Natural killer cell (primary cell): ENCODE data around the gene POLR3E. TPM values are rescaled to one million over a fixed set of nuclear protein-coding genes. Genes with fewer than 3 reads are reported as not detected.
"Not testable (repeated sequence)": the region's sequence is repeated elsewhere in the genome, so short reads cannot be mapped to it uniquely, and the experiment has no call there.

ENCODE experiments used
- ATAC-seq, 3 donors: fragments of 150-1000 bp in 2 of 3; fragments of 200-7000 bp in 1 of 3; cut with Tn5 transposase; 1 replicate in 1 of 3; 2 replicates in 2 of 3; pipeline ENCODE4 v1.10.0; 2021; ENCODE audit warnings: mild to moderate bottlenecking in 2 of 3, moderate library complexity in 2 of 3
- DNase-seq, 2 donors: peaks; one replicate each; pipeline versions ENCODE4 v3.0.0 to v3.0.0-alpha.2; 2013 to 2021; ENCODE audit warnings: mixed read lengths in 1 of 2
- H3K27ac ChIP-seq: one replicate; pipeline ENCODE4 v1.5.1; 2013; ENCODE audit warnings: mild to moderate bottlenecking, low read length
- H3K27me3 ChIP-seq: one replicate; pipeline ENCODE4 v1.6.1; 2013; ENCODE audit warnings: low read length; ENCODE audit not compliant: control insufficient read depth, insufficient read depth
- H3K36me3 ChIP-seq: one replicate; pipeline ENCODE4 v1.6.1; 2013; ENCODE audit warnings: low read length; ENCODE audit not compliant: control insufficient read depth, insufficient read depth
- H3K4me1 ChIP-seq: one replicate; pipeline ENCODE4 v1.6.1; 2013; ENCODE audit warnings: low read length; ENCODE audit not compliant: control insufficient read depth, insufficient read depth
- H3K4me3 ChIP-seq: one replicate; pipeline ENCODE4 v1.5.1; 2013; ENCODE audit warnings: low read length
- H3K9me3 ChIP-seq: one replicate; pipeline ENCODE4 v1.6.1; 2013; ENCODE audit warnings: low read length; ENCODE audit not compliant: control insufficient read depth, insufficient read depth
- H3K27ac Mint-ChIP-seq, 2 donors: one replicate each; pipeline ENCODE4 v1.8.0; 2022; ENCODE audit warnings: mild to moderate bottlenecking in 2 of 2, mixed read lengths in 2 of 2, moderate library complexity in 1 of 2
- H3K27me3 Mint-ChIP-seq, 2 donors: one replicate each; pipeline ENCODE4 v1.8.0; 2022; ENCODE audit warnings: low read depth in 2 of 2, mixed read lengths in 2 of 2
- H3K36me3 Mint-ChIP-seq: one replicate; pipeline ENCODE4 v1.8.0; 2022; ENCODE audit warnings: mixed read lengths
- H3K4me1 Mint-ChIP-seq, 2 donors: one replicate each; pipeline ENCODE4 v1.8.0; 2022; ENCODE audit warnings: mixed read lengths in 2 of 2
- H3K4me3 Mint-ChIP-seq: one replicate; pipeline ENCODE4 v1.8.0; 2022; ENCODE audit warnings: mild to moderate bottlenecking, moderate library complexity, mixed read lengths
- H3K9me3 Mint-ChIP-seq, 2 donors: one replicate each; pipeline ENCODE4 v1.8.0; 2022; ENCODE audit warnings: mixed read lengths in 2 of 2
- CTCF ChIP-seq: fragments of 200-600 bp; IDR thresholded peaks from one replicate; pipeline ENCODE4 v1.8.0; 2022; ENCODE audit warnings: antibody characterized with exemption
- WGBS: methylation state at CpG from one replicate; pipeline ENCODE4 v1.1.7; 2013; ENCODE audit warnings: missing lambda C conversion rate; ENCODE audit not compliant: insufficient coverage; 5-methylcytosine and 5-hydroxymethylcytosine counted together
- intact Hi-C: fragments of 100-400 bp; cut with micrococcal nuclease; formaldehyde crosslinking; loops from one replicate; pipeline ENCODE4 v1.14.2; 2022
- total RNA-seq, 4 donors: library from RNA; stranded (reverse); fragments of 120-200 nt in 1 of 4; gene quantifications; one replicate each; pipeline versions ENCODE4 v1.2.3 to v1.2.4, GENCODE V29; 2013 to 2022

POLR3E gene
- total RNA-seq, 3 donors from 2014 or later (not counting 1 experiment from before 2014, with no cell fraction given): 95.0 to 116 (median 104) TPM

- Histone ChIP-seq H3K36me3 (peaks cover 5% of the 10 kb centered on the region), H3K4me1 (peaks cover 33% of the 10 kb centered on the region), H3K4me3 (no peak overlapping the region), H3K27me3 (no peaks in the 10 kb centered on the region), H3K9me3 (no peaks in the 10 kb centered on the region), H3K27ac (peak overlapping the region; percentile 99)
- intact Hi-C loops: loop anchor here (10.0 kb wide), 2 partner anchors 54 to 654 kb away; no protein-coding TSS in a partner anchor
- WGBS: 100% methylated on average over 1 of the region's 1 CpG
- Mint-ChIP-seq H3K27ac (peak overlapping the region; percentile 92 to 98), H3K9me3 (no peaks in the 10 kb centered on the region), H3K4me3 (peak overlapping the region; percentile 95), H3K4me1 (peaks cover 57 to 66% of the 10 kb centered on the region in 2 donors), H3K36me3 (no peaks in the 10 kb centered on the region), H3K27me3 (no peaks in the 10 kb centered on the region)
- ATAC-seq (no peak), DNase-seq (peak in 1 of 2 donors; percentile 21)
- TF ChIP-seq CTCF: no peak
Observed at GRCh38 chr16:22299036-22299435, 1.8 kb downstream of the POLR3E start.

- WGBS: 67% methylated on average over 8 of the region's 8 CpGs
- no peaks in the 10 kb centered on the region for H3K36me3 Mint-ChIP-seq
Observed at GRCh38 chr16:22300427-22301071, 3.3 kb downstream of the POLR3E start.

GRCh38 chr16:22301423-22301822 is 4.2 kb downstream of the POLR3E start:
- peaks cover 22% of the 10 kb centered on the region for H3K36me3 ChIP-seq
- intact Hi-C loops, DNase-seq, H3K9me3 Mint-ChIP-seq, H3K4me3 Mint-ChIP-seq, H3K27me3 Mint-ChIP-seq, H3K36me3 Mint-ChIP-seq, ATAC-seq, H3K27me3 ChIP-seq, H3K9me3 ChIP-seq, H3K4me3 ChIP-seq, H3K27ac Mint-ChIP-seq, H3K27ac ChIP-seq: not testable (repeated sequence)
- H3K4me1 ChIP-seq: peaks cover 32% of the 10 kb centered on the region
- H3K4me1 Mint-ChIP-seq: peaks cover 56 to 66% of the 10 kb centered on the region in 2 donors
- WGBS: 91% methylated on average over 7 of the region's 7 CpGs

More at GRCh38 chr16:22300427-22301071, 3.3 kb downstream of the POLR3E start:
- Histone ChIP-seq H3K27me3 (no peaks in the 10 kb centered on the region), H3K4me3 (no peak overlapping the region), H3K9me3 (no peaks in the 10 kb centered on the region), H3K4me1 (peaks cover 33% of the 10 kb centered on the region), H3K36me3 (peaks cover 17% of the 10 kb centered on the region), H3K27ac (no peak overlapping the region)
- Mint-ChIP-seq H3K27me3 (no peaks in the 10 kb centered on the region), H3K4me1 (peaks cover 60 to 70% of the 10 kb centered on the region in 2 donors), H3K9me3 (no peaks in the 10 kb centered on the region), H3K4me3 (peak overlapping the region; percentile 38), H3K27ac (peak overlapping the region; percentile 12 to 73)
- peak; percentile 27 for TF ChIP-seq CTCF
- peak in 1 of 2 donors; percentile 68 for DNase-seq
- intact Hi-C loops: no loop called here
- ATAC-seq: no peak

GRCh38 chr16:22302776-22303363 is 5.7 kb downstream of the POLR3E start:
- intact Hi-C loops: no loop called here
- Histone ChIP-seq H3K27me3 (no peaks in the 10 kb centered on the region), H3K9me3 (no peaks in the 10 kb centered on the region), H3K4me3 (no peak overlapping the region), H3K27ac (no peak overlapping the region), H3K4me1 (peaks cover 25% of the 10 kb centered on the region), H3K36me3 (peaks cover 34% of the 10 kb centered on the region)
- no peak for TF ChIP-seq CTCF
- Mint-ChIP-seq H3K4me3 (no peak overlapping the region), H3K36me3 (no peaks in the 10 kb centered on the region), H3K27me3 (no peaks in the 10 kb centered on the region), H3K4me1 (peaks cover 42 to 52% of the 10 kb centered on the region in 2 donors), H3K9me3 (no peaks in the 10 kb centered on the region), H3K27ac (no peak overlapping the region)
- ATAC-seq (no peak), DNase-seq (peak in 1 of 2 donors; percentile 6)
- 97% methylated on average over 12 of the region's 12 CpGs for WGBS
